ENCODE measurements around the gene SIGLEC15.

- TF ChIP-seq, protein P1, sequence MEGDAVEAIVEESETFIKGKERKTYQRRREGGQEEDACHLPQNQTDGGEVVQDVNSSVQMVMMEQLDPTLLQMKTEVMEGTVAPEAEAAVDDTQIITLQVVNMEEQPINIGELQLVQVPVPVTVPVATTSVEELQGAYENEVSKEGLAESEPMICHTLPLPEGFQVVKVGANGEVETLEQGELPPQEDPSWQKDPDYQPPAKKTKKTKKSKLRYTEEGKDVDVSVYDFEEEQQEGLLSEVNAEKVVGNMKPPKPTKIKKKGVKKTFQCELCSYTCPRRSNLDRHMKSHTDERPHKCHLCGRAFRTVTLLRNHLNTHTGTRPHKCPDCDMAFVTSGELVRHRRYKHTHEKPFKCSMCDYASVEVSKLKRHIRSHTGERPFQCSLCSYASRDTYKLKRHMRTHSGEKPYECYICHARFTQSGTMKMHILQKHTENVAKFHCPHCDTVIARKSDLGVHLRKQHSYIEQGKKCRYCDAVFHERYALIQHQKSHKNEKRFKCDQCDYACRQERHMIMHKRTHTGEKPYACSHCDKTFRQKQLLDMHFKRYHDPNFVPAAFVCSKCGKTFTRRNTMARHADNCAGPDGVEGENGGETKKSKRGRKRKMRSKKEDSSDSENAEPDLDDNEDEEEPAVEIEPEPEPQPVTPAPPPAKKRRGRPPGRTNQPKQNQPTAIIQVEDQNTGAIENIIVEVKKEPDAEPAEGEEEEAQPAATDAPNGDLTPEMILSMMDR (IDR thresholded peaks at IDR 0.05 in 4 of 5, conservative IDR thresholded peaks at IDR 0.05 in 1 of 5) = no peak
- no peak for TF ChIP-seq POLR2A (IDR thresholded peaks at IDR 0.05)
Observed at GRCh38 chr18:45847119-45847518, 21.6 kb downstream of the SIGLEC15 start.
